Kidney (tissue), 14 donors: Measurements from ENCODE around the gene RAB7A. TPM values are rescaled to one million over a fixed set of nuclear protein-coding genes. Genes with fewer than 3 reads are reported as not detected.

ENCODE experiments used
- DNase-seq, 5 donors: peaks; one replicate each; pipeline ENCODE4 v3.0.0-alpha.2; 2013 to 2020
- FAIRE-seq: peaks from 2 replicates; lab custom pipeline; 2012; peaks lifted over from hg19 to GRCh38; lab: Jason Lieb, UNC
- H3K27ac ChIP-seq, 2 donors: one replicate each; pipeline ENCODE4 v1.7.0; 2013; ENCODE audit warnings: low read depth in 2 of 2, low read length in 2 of 2, inconsistent platforms in 1 of 2
- H3K27me3 ChIP-seq: one replicate; pipeline ENCODE4 v1.7.1; 2013; ENCODE audit warnings: low read length, inconsistent platforms; ENCODE audit not compliant: control insufficient read depth, insufficient read depth
- H3K36me3 ChIP-seq, 3 donors: one replicate each; pipeline versions ENCODE4 v1.7.0 to v1.7.1; 2013; ENCODE audit warnings: low read length in 3 of 3, control low read depth in 1 of 3, inconsistent platforms in 1 of 3; ENCODE audit not compliant: insufficient read depth in 3 of 3, control insufficient read depth in 2 of 3
- H3K4me1 ChIP-seq, 3 donors: one replicate each; pipeline versions ENCODE4 v1.7.0 to v1.7.1; 2013; ENCODE audit warnings: low read length in 3 of 3, inconsistent platforms in 1 of 3, low read depth in 1 of 3; ENCODE audit not compliant: control insufficient read depth in 2 of 3, insufficient read depth in 2 of 3
- H3K4me3 ChIP-seq, 3 donors: one replicate each; pipeline versions ENCODE4 v1.7.0 to v1.8.1; 2013; ENCODE audit warnings: low read length in 3 of 3, control low read depth in 1 of 3, inconsistent platforms in 1 of 3
- H3K9ac ChIP-seq, 3 donors: one replicate each; pipeline versions ENCODE4 v1.7.0 to v1.7.1; 2013; ENCODE audit warnings: low read length in 3 of 3, control low read depth in 1 of 3, inconsistent platforms in 1 of 3
- H3K9me3 ChIP-seq, 3 donors: one replicate each; pipeline versions ENCODE4 v1.7.0 to v1.7.1; 2013; ENCODE audit warnings: low read length in 3 of 3, control low read depth in 1 of 3, inconsistent platforms in 1 of 3; ENCODE audit not compliant: control insufficient read depth in 2 of 3, insufficient read depth in 1 of 3
- CTCF ChIP-seq: IDR thresholded peaks from 3 replicates; pipeline ENCODE4 v1.5.1; 2012; ENCODE audit warnings: mild to moderate bottlenecking, moderate library complexity, borderline replicate concordance; ENCODE audit not compliant: insufficient read depth; ENCODE audit errors: extremely low read depth
- intact Hi-C: fragments of 100-400 bp; cut with DNase I; formaldehyde crosslinking; loops from one replicate; pipeline ENCODE4 v1.11.1; 2022
- polyA plus RNA-seq: library from polyadenylated mRNA; stranded (reverse); fragments of 350-450 nt; fragmentation: Illumina TruSeq; extraction: RNeasy Lipid Tissue Mini Kit (QIAGEN cat#74804); gene quantifications from one replicate; pipeline ENCODE4 v1.2.3, GENCODE V29; 2014; ENCODE audit warnings: low read depth, low replicate concordance; ENCODE audit not compliant: insufficient read depth
- total RNA-seq: library from RNA; stranded (reverse); fragmentation: NEBNext Ultra II Directional; extraction: Animal tissue kit (Norgen Biotek cat#: 25700); gene quantifications from one replicate; pipeline ENCODE4 v1.2.1, GENCODE V29; 2021
- donor health status: control.
- donor health status: control.
- donor health status: control.
- donor health status: control.
- donor health status: control.
- donor health status: DM: yes; HTN: yes; CAD: no.
- donor health status: Normal renal cell carcinoma (clear cell type).

Gene RAB7A
- total and polyA plus RNA-seq, 2 donors from 2014 or later, result 211 to 248 TPM

- intact Hi-C loops, result no loop called here
- no peaks in the 10 kb centered on the region for H3K9me3 ChIP-seq
- no peak overlapping the region for H3K9ac ChIP-seq
- no peak overlapping the region for H3K27ac ChIP-seq
- no peaks in the 10 kb centered on the region for H3K27me3 ChIP-seq
- DNase-seq, result no peak
- no peak for FAIRE-seq
- no peaks in the 10 kb centered on the region for H3K4me1 ChIP-seq
- H3K36me3 ChIP-seq, result no peaks in the 10 kb centered on the region
- no peak overlapping the region for H3K4me3 ChIP-seq
- TF ChIP-seq CTCF, result no peak
Observed at GRCh38 chr3:128701342-128702212, 24.4 kb upstream of the RAB7A start.

GRCh38 chr3:128702391-128702790, 23.6 kb upstream of the RAB7A start:
- intact Hi-C loops, result no loop called here
- no peak for DNase-seq
- TF ChIP-seq CTCF, result no peak
- Histone ChIP-seq H3K36me3 (no peaks in the 10 kb centered on the region), H3K27ac (no peak overlapping the region), H3K27me3 (no peaks in the 10 kb centered on the region), H3K4me1 (no peaks in the 10 kb centered on the region), H3K4me3 (no peak overlapping the region), H3K9ac (no peak overlapping the region), H3K9me3 (no peaks in the 10 kb centered on the region)
- FAIRE-seq, result no peak

- H3K27me3 ChIP-seq, result no peaks in the 10 kb centered on the region
- H3K36me3 ChIP-seq, result no peaks in the 10 kb centered on the region
- intact Hi-C loops, result no loop called here
- no peak overlapping the region for H3K4me3 ChIP-seq
- no peaks in the 10 kb centered on the region for H3K9me3 ChIP-seq
- FAIRE-seq (no peak), DNase-seq (no peak)
- TF ChIP-seq CTCF, result no peak
- no peaks in the 10 kb centered on the region for H3K4me1 ChIP-seq
- H3K27ac ChIP-seq, result no peak overlapping the region
- H3K9ac ChIP-seq, result no peak overlapping the region
Observed at GRCh38 chr3:128703561-128703960, 22.4 kb upstream of the RAB7A start.
